GM23248 (cell line): Measurements from ENCODE around the gene RBM23. TPM values are rescaled to one million over a fixed set of nuclear protein-coding genes. Genes with fewer than 3 reads are reported as not detected.
A peak's percentile ranks its signal among the peaks of the same experiment; 100 is the strongest.
"Not testable (repeated sequence)": the region's sequence is repeated elsewhere in the genome, so short reads cannot be mapped to it uniquely, and the experiment has no call there.

ENCODE experiments used
- DNase-seq: peaks from one replicate; pipeline ENCODE4 v3.0.0-alpha.2; 2015
- H2AFZ ChIP-seq: fragments of 200-600 bp; sonication (generic); 2 replicates; pipeline ENCODE4 v1.6.1; 2016; ENCODE audit warnings: antibody characterized with exemption
- H3F3A ChIP-seq: fragments of 200-600 bp; sonication (generic); 2 replicates; pipeline ENCODE4 v1.6.1; 2016; ENCODE audit warnings: mild to moderate bottlenecking, antibody characterized with exemption, mixed run types; ENCODE audit not compliant: insufficient read depth
- H3K27ac ChIP-seq: fragments of 200-600 bp; sonication (generic); 2 replicates; pipeline ENCODE4 v1.5.1; 2016; ENCODE audit warnings: mild to moderate bottlenecking
- H3K27me3 ChIP-seq: fragments of 200-600 bp; sonication (generic); replicated peaks from 2 replicates; pipeline ENCODE4 v1.6.1; 2016; ENCODE audit warnings: mild to moderate bottlenecking; ENCODE audit not compliant: insufficient read depth
- H3K36me3 ChIP-seq: fragments of 200-600 bp; sonication (generic); 2 replicates; pipeline ENCODE4 v1.6.1; 2016; ENCODE audit warnings: low read depth, mild to moderate bottlenecking
- H3K4me1 ChIP-seq: fragments of 200-600 bp; sonication (generic); 2 replicates; pipeline ENCODE4 v1.6.1; 2016; ENCODE audit warnings: mild to moderate bottlenecking; ENCODE audit not compliant: insufficient read depth
- H3K4me2 ChIP-seq: fragments of 200-600 bp; sonication (generic); one replicate; pipeline ENCODE4 v1.6.1; 2016; ENCODE audit warnings: mild to moderate bottlenecking; ENCODE audit not compliant: unreplicated experiment
- H3K4me3 ChIP-seq: fragments of 200-600 bp; sonication (generic); 2 replicates; pipeline ENCODE4 v1.5.1; 2016; ENCODE audit warnings: mild to moderate bottlenecking
- H3K79me2 ChIP-seq: fragments of 200-600 bp; sonication (generic); 2 replicates; pipeline ENCODE4 v1.6.1; 2016; ENCODE audit warnings: mild to moderate bottlenecking; ENCODE audit not compliant: insufficient read depth
- H3K9ac ChIP-seq: fragments of 200-600 bp; sonication (generic); 2 replicates; pipeline ENCODE4 v1.6.1; 2016; ENCODE audit warnings: mild to moderate bottlenecking
- H3K9me2 ChIP-seq: fragments of 200-600 bp; sonication (generic); 2 replicates; pipeline ENCODE4 v1.6.1; 2016; ENCODE audit warnings: mixed run types, mild to moderate bottlenecking, moderate library complexity; ENCODE audit not compliant: insufficient read depth
- H3K9me3 ChIP-seq: fragments of 200-600 bp; sonication (generic); one replicate; pipeline ENCODE4 v1.6.1; 2017; ENCODE audit warnings: low read depth
- H4K20me1 ChIP-seq: fragments of 200-600 bp; sonication (generic); 2 replicates; pipeline ENCODE4 v1.6.0; 2016; ENCODE audit not compliant: insufficient read depth
- EZH2 ChIP-seq: fragments of 200-600 bp; sonication (generic); IDR thresholded peaks from 2 replicates; pipeline ENCODE4 v1.6.1; 2018; ENCODE audit warnings: antibody characterized with exemption, mild to moderate bottlenecking; ENCODE audit not compliant: insufficient read depth, poor library complexity, severe bottlenecking
- EZH2phosphoT487 ChIP-seq: fragments of 200-600 bp; sonication (generic); IDR thresholded peaks from 2 replicates; pipeline ENCODE4 v1.6.1; 2018; ENCODE audit warnings: antibody characterized with exemption, moderate library complexity, mild to moderate bottlenecking, low read depth; ENCODE audit not compliant: insufficient read depth
- WGBS, 2 experiments: methylation state at CpG; one replicate each; pipeline ENCODE4 v1.1.6; 2015 to 2017; ENCODE audit warnings: low lambda C conversion rate in 2 of 2, low coverage in 1 of 2; ENCODE audit errors: missing lambda C conversion rate in 2 of 2; 5-methylcytosine and 5-hydroxymethylcytosine counted together
- in situ Hi-C: fragments of 300-500 bp; cut with MboI; formaldehyde crosslinking; loops from 2 replicates; pipeline ENCODE4 v1.15.0; 2020
- polyA plus RNA-seq: library from polyadenylated mRNA; unstranded; fragments of >200 nt; fragmentation: Nextera tagmentation; extraction: Ambion mirVana; gene quantifications from 2 replicates; pipeline ENCODE4 v1.2.1, GENCODE V29; 2016
- total RNA-seq: library from RNA; depleted of rRNA; stranded (reverse); fragments of >200 nt; shearing (Covaris generic); gene quantifications from 2 replicates; pipeline ENCODE4 v1.2.3, GENCODE V29; 2014

RBM23 gene
- total and polyA plus RNA-seq, 2 experiments from 2014 or later: 33.8 to 57.2 TPM

DNA sequence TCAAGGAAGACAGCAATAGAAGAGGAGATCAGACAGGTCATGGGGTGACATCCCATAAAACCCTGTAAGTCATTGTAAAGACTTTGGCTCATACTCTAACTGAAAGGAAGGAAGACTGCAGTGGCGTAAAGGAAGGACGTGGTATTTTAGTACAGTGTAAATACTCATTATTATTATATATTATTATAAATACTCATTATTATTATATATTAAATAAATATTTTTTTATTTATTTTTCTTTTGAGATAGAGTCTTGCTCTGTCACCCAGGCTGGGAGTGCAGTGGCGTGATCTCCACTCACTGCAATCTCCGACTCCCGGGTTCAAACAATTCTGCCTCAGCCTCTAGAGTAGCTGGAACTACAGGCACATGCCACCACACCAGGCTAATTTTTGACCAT is 62.5 kb downstream of the RBM23 start:
- 99 to 100% methylated on average over 5 of the region's 5 CpGs for WGBS, 2 experiments
- no peak for TF ChIP-seq EZH2
- TF ChIP-seq EZH2phosphoT487: no peak
- Histone ChIP-seq H3K9me3 (no peaks in the 10 kb centered on the region), H3K9ac (no peak overlapping the region), H2AFZ (no peak overlapping the region), H4K20me1 (no peaks in the 10 kb centered on the region), H3K27me3 (no peaks in the 10 kb centered on the region), H3K9me2 (no peaks in the 10 kb centered on the region), H3F3A (peaks cover 14% of the 10 kb centered on the region), H3K79me2 (no peaks in the 10 kb centered on the region), H3K4me1 (peaks cover 15% of the 10 kb centered on the region), H3K27ac (no peak overlapping the region), H3K4me3 (no peak overlapping the region), H3K4me2 (no peak overlapping the region), H3K36me3 (no peaks in the 10 kb centered on the region)
- no peak for DNase-seq
- in situ Hi-C loops: loop anchor here (10.0 kb wide), 1 partner anchor 292 kb away; no protein-coding TSS in a partner anchor

DNA sequence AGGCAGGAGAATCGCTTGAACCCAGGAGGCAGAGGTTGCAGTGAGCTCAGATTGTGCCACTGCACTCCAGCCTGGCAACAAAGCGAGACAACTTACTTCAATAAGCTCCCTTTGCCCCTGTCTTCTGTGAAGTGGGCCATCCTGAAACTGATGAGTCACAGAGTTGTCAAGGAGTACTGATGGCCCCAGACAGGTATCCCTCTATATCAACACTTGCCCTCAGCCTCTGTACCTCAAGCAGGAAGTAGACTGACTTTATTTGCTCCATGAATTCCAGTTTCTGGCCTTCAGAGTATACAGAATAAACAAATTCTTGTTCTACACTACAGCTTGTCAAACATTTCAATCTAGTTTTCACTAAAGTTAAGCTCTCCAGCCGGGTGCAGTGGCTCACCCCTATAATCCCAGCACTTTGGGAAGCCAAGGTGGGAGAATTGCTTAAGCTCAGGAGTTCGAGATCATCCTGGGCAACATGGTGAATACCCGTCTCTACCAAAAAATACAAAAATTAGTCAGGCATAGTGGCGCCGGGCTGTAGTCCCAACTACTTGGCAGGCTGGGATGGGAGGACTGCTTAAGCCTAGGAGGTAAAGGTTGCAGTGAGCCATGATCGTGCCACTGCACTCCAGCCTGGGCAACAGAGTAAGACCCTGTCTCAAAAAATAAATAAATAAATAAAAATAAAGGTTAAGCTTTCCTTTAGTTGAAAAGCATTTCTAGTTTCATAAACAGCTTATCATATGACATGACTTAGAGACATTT is 63.8 kb downstream of the RBM23 start:
- Histone ChIP-seq H3K27ac (no peak overlapping the region), H3K27me3 (no peaks in the 10 kb centered on the region), H3K4me1 (peaks cover 25% of the 10 kb centered on the region), H3K79me2 (no peaks in the 10 kb centered on the region), H3K36me3 (no peaks in the 10 kb centered on the region), H3K9me2 (no peaks in the 10 kb centered on the region), H3K9ac (no peak overlapping the region), H2AFZ (no peak overlapping the region), H3K9me3 (no peaks in the 10 kb centered on the region), H3F3A (peaks cover 21% of the 10 kb centered on the region), H3K4me2 (no peak overlapping the region), H3K4me3 (no peak overlapping the region), H4K20me1 (no peaks in the 10 kb centered on the region)
- no peak for DNase-seq
- no peak for TF ChIP-seq EZH2phosphoT487
- no peak for TF ChIP-seq EZH2
- WGBS, 2 experiments: 85 to 87% methylated on average over 8 of the region's 8 CpGs
- in situ Hi-C loops: loop anchor here (10.0 kb wide), 1 partner anchor 290 kb away; no protein-coding TSS in a partner anchor

DNA sequence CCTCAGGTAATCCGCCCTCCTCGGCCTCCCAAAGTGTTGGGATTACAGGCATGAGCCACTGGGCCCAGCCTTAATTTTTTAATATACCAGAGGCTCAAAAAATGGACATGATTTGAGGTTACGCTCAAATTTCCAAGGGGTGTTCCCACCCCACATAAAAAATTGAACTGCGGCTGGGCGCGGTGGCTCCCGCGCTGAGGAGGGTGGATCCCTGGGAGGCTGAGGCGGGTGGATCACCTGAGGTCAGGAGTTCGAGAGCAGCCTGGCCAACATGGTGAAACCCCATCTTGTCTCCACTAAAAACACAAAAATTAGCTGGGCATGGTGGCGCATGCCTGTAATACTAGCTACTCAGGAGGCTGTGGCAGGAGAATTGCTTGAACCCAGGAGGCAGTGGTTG is 64.7 kb downstream of the RBM23 start:
- not testable (repeated sequence) for H3K27me3 ChIP-seq, H2AFZ ChIP-seq, H3K36me3 ChIP-seq, H3K9me2 ChIP-seq, DNase-seq, H3K27ac ChIP-seq, H3K4me3 ChIP-seq, H3K9me3 ChIP-seq, H3K79me2 ChIP-seq, H3K4me2 ChIP-seq, H4K20me1 ChIP-seq, H3K9ac ChIP-seq
- peaks cover 34% of the 10 kb centered on the region for H3K4me1 ChIP-seq
- 95 to 98% methylated on average over 11 of the region's 11 CpGs for WGBS, 2 experiments
- H3F3A ChIP-seq: peaks cover 29% of the 10 kb centered on the region
- in situ Hi-C loops: loop anchor here (10.0 kb wide), 1 partner anchor 289 kb away; no protein-coding TSS in a partner anchor

DNA sequence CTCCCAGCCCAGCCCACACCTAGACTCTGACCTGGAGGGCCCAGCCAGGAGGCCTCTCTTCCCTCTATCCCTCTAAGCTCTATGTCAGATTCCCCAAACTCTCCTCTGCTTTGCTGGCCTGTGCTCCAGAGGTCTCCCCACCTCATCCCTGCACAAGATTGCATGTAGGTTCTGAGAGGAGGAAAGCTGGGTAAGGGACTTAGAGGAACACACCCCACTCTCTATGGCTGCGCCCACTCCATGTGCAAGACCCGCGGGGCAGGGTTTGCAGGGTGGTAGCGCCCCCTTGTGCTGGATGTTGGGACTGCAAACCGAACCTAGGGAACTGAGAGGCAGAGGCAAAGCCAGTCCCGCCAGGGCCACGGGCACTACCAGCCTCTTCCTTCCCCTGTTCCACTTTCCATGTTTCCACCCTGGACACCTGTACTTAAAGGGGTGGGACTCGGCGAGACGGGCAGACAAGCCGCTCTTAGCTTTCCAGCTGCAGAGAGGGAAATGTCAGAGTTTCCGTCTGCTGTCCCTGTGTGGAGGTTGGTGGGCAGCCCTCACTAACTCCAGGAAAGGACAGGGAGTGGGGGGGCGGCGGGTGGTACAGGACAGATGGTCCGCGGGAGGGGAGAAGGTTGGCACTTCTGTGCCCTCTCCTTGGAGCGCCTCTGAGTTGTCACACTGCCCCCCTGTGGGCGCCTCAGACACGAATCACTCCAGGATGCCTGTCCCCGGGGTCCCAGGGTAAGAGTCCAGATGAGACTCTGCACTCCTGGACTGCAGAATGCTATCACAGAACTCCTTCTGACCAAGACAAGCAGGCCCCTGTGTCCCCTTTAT is 65.8 kb downstream of the RBM23 start:
- WGBS, 2 experiments: 0 to 1% methylated on average over 18 to 20 of the region's 20 CpGs
- Histone ChIP-seq H3F3A (peaks cover 38% of the 10 kb centered on the region), H3K4me3 (peak overlapping the region; percentile 80), H3K9me3 (no peaks in the 10 kb centered on the region), H3K79me2 (no peaks in the 10 kb centered on the region), H3K27ac (peak overlapping the region; percentile 100), H4K20me1 (no peaks in the 10 kb centered on the region), H3K27me3 (no peaks in the 10 kb centered on the region), H3K4me2 (peak overlapping the region; percentile 94), H2AFZ (peak overlapping the region; percentile 99), H3K9me2 (no peaks in the 10 kb centered on the region), H3K4me1 (peaks cover 44% of the 10 kb centered on the region), H3K9ac (peak overlapping the region; percentile 94), H3K36me3 (no peaks in the 10 kb centered on the region)
- TF ChIP-seq EZH2phosphoT487: no peak
- peak; percentile 86 for DNase-seq
- in situ Hi-C loops: loop anchor here (10.0 kb wide), 1 partner anchor 288 kb away; no protein-coding TSS in a partner anchor
